Trophoblast cell (in vitro differentiated cells and primary cell): ENCODE results near the gene HRAS.
A peak's percentile ranks its signal among the peaks of the same experiment; 100 is the strongest.

Experiments used
- DNase-seq, 2 donors: peaks; one replicate each; pipeline ENCODE4 v3.0.0-alpha.2; 2016
- H2AFZ ChIP-seq: 2 replicates; pipeline ENCODE4 v1.6.1; 2013; ENCODE audit warnings: low read length, moderate library complexity, mild to moderate bottlenecking; ENCODE audit not compliant: insufficient read depth, poor library complexity
- H2AK5ac ChIP-seq: 2 replicates; pipeline ENCODE4 v1.6.1; 2013; ENCODE audit warnings: mild to moderate bottlenecking, low read length
- H2BK120ac ChIP-seq: 2 replicates; pipeline ENCODE4 v1.6.1; 2013; ENCODE audit warnings: low read length, mild to moderate bottlenecking, moderate library complexity; ENCODE audit not compliant: insufficient read depth, poor library complexity
- H2BK12ac ChIP-seq: 2 replicates; pipeline ENCODE4 v1.6.1; 2013; ENCODE audit warnings: mild to moderate bottlenecking, low read length, moderate library complexity
- H2BK5ac ChIP-seq: 2 replicates; pipeline ENCODE4 v1.6.1; 2013; ENCODE audit warnings: low read length, low read depth, moderate library complexity, mild to moderate bottlenecking; ENCODE audit not compliant: poor library complexity
- H3K14ac ChIP-seq: 2 replicates; pipeline ENCODE4 v1.6.1; 2013; ENCODE audit warnings: mild to moderate bottlenecking, low read length
- H3K18ac ChIP-seq: 2 replicates; pipeline ENCODE4 v1.6.1; 2013; ENCODE audit warnings: mild to moderate bottlenecking, low read length
- H3K23ac ChIP-seq: 2 replicates; pipeline ENCODE4 v1.6.1; 2013; ENCODE audit warnings: low read length
- H3K27ac ChIP-seq: 2 replicates; pipeline ENCODE4 v1.5.1; 2013; ENCODE audit warnings: low read depth, mild to moderate bottlenecking, inconsistent platforms, low read length, moderate library complexity
- H3K27me3 ChIP-seq: 2 replicates; pipeline ENCODE4 v1.6.1; 2013; ENCODE audit warnings: inconsistent platforms, mild to moderate bottlenecking, low read length, moderate library complexity; ENCODE audit not compliant: insufficient read depth
- H3K36me3 ChIP-seq, 2 experiments: 1 replicate in 1 of 2; 2 replicates in 1 of 2; pipeline ENCODE4 v1.6.1; 2013; ENCODE audit warnings: low read length in 2 of 2, mild to moderate bottlenecking in 2 of 2, moderate library complexity in 1 of 2; ENCODE audit not compliant: insufficient read depth in 2 of 2, control insufficient read depth in 1 of 2
- H3K4ac ChIP-seq: 2 replicates; pipeline ENCODE4 v1.6.1; 2013; ENCODE audit warnings: low read depth, mild to moderate bottlenecking, low read length, moderate library complexity
- H3K4me1 ChIP-seq, 2 experiments: 1 replicate in 1 of 2; 2 replicates in 1 of 2; pipeline ENCODE4 v1.6.1; 2013; ENCODE audit warnings: low read length in 2 of 2, mild to moderate bottlenecking in 2 of 2, moderate library complexity in 1 of 2; ENCODE audit not compliant: insufficient read depth in 2 of 2, control insufficient read depth in 1 of 2
- H3K4me2 ChIP-seq: 2 replicates; pipeline ENCODE4 v1.6.1; 2013; ENCODE audit warnings: inconsistent platforms, mild to moderate bottlenecking, low read length, moderate library complexity
- H3K4me3 ChIP-seq: 2 replicates; pipeline ENCODE4 v1.5.1; 2013; ENCODE audit warnings: mild to moderate bottlenecking, low read depth, low read length, inconsistent platforms
- H3K79me1 ChIP-seq: one replicate; pipeline ENCODE4 v1.6.1; 2013; ENCODE audit warnings: low read length
- H3K79me2 ChIP-seq: 2 replicates; pipeline ENCODE4 v1.6.1; 2013; ENCODE audit warnings: low read length, mild to moderate bottlenecking; ENCODE audit not compliant: control insufficient read depth, insufficient read depth, poor library complexity
- H3K9ac ChIP-seq: 2 replicates; pipeline ENCODE4 v1.6.1; 2013; ENCODE audit warnings: mild to moderate bottlenecking, low read length
- H3K9me3 ChIP-seq: 2 replicates; pipeline ENCODE4 v1.6.1; 2013; ENCODE audit warnings: low read depth, mild to moderate bottlenecking, control low read depth, inconsistent platforms, low read length; ENCODE audit not compliant: insufficient read depth
- H4K12ac ChIP-seq: 2 replicates; pipeline ENCODE4 v1.6.1; 2013; ENCODE audit warnings: low read depth, mild to moderate bottlenecking, low read length, moderate library complexity
- H4K8ac ChIP-seq: 2 replicates; pipeline ENCODE4 v1.6.1; 2013; ENCODE audit warnings: low read depth, mild to moderate bottlenecking, low read length, moderate library complexity
- H4K91ac ChIP-seq: one replicate; pipeline ENCODE4 v1.6.1; 2013; ENCODE audit warnings: low read depth, mild to moderate bottlenecking, low read length, moderate library complexity
- WGBS: extraction: QIAGEN DNeasy Blood & Tissue Kit; methylation state at CpG from one replicate; pipeline ENCODE4 v1.1.7; 2013; ENCODE audit warnings: missing lambda C conversion rate; ENCODE audit not compliant: insufficient read length, insufficient coverage; ENCODE audit errors: extremely low coverage; 5-methylcytosine and 5-hydroxymethylcytosine counted together

HRAS gene

DNA sequence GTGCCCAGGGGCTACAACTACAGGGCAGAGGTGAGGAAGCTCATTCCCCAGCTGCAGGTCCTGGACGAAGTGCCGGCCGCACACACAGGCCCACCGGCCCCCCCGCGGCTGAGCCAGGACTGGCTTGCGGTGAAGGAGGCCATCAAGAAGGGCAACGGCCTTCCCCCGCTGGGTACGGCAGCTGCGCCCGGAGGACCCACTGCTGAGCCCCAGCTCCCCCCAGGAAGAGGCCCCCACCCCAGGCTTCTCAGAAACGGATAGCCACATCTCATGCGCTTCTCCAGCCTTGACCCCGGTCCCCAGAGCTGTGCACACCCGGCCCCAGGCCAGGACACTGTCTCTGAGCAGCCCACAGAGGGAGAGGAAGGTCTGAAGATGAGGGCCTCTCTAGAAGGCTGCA is 15.8 kb upstream of the HRAS start:
- Histone ChIP-seq H3K14ac (no peak overlapping the region), H3K4ac (no peak overlapping the region)
- no CpG with 5 or more reads among the region's 16 CpGs for WGBS

DNA sequence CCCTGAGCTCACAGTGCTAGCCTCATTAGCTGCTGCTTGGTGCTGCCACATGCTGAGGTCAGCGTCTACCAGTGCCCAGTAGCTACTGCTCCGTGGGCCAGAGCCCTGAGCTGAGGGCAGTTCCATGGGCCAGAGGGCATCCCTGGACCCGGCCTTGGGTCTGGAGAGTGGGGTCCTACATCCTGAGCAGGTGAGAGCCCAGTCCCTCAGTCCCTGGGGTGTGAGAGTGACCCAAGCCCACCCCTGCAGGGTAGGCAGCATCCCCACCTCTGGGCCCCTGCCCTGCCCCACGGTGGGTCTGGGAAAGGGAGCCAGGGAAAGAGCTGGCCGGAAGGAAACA is 15.3 kb upstream of the HRAS start:
- Histone ChIP-seq H2BK12ac (no peak overlapping the region), H3K4ac (no peak overlapping the region), H3K23ac (no peak overlapping the region), H3K9me3 (no peaks in the 10 kb centered on the region), H2AFZ (no peak overlapping the region), H2BK120ac (no peak overlapping the region), H3K4me3 (no peak overlapping the region), H3K9ac (no peak overlapping the region), H3K14ac (no peak overlapping the region), H2BK5ac (no peak overlapping the region), H3K27me3 (peaks cover 6% of the 10 kb centered on the region), H4K8ac (no peak overlapping the region), H3K4me1 (peaks cover 10 to 11% of the 10 kb centered on the region in 2 experiments), H4K91ac (no peak overlapping the region), H3K4me2 (no peak overlapping the region), H2AK5ac (no peak overlapping the region), H3K36me3 (no peaks in the 10 kb centered on the region), H3K27ac (no peak overlapping the region), H3K18ac (no peak overlapping the region), H3K79me2 (no peaks in the 10 kb centered on the region), H3K79me1 (peaks cover 3% of the 10 kb centered on the region), H4K12ac (no peak overlapping the region)
- DNase-seq = no peak
- WGBS = no CpG with 5 or more reads among the region's 5 CpGs

More for the DNA sequence above, 15.8 kb upstream of the HRAS start:
- Histone ChIP-seq H3K36me3 (no peaks in the 10 kb centered on the region), H3K4me2 (no peak overlapping the region), H2AK5ac (no peak overlapping the region), H4K91ac (no peak overlapping the region), H3K9me3 (no peaks in the 10 kb centered on the region), H3K4me3 (no peak overlapping the region), H4K8ac (no peak overlapping the region), H2BK12ac (no peak overlapping the region), H3K9ac (no peak overlapping the region), H3K79me1 (peaks cover 3% of the 10 kb centered on the region), H3K4me1 (peaks cover 11% of the 10 kb centered on the region in 2 experiments), H2AFZ (no peak overlapping the region), H3K18ac (no peak overlapping the region), H2BK5ac (no peak overlapping the region), H3K27me3 (peaks cover 9% of the 10 kb centered on the region), H4K12ac (no peak overlapping the region), H3K27ac (no peak overlapping the region), H2BK120ac (no peak overlapping the region), H3K79me2 (no peaks in the 10 kb centered on the region), H3K23ac (no peak overlapping the region)
- DNase-seq = no peak

DNA sequence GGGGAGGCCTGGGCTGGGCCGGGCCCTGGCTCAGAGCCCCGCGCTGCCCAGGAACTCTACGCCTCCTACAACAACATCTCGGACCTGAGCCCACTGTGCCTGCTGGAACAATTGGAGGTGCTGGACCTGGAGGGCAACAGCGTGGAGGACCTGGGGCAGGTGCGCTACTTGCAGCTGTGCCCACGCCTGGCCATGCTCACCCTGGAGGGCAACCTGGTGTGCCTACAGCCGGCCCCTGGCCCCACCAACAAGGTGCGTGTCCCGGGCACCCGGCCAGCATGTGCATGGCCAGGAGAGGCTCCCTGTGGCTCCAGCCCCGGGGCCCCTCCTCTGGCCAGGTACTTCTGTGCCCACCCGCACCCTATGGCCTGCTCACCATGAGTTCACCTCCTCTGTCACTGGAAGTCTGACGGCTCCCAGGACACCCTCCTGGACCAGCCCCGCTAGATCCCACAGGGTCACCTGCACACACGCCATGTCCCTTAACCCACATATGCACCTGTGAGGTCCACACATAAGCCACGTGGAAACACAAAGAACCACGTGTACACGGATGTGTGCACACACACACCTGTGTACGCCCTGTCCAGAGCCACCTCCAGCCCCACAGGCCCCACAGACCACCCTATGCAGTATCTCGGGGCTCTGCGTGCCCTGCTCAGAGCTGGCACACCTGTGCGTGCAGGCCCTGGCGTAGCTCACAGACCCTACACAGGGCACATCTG is 14.8 kb upstream of the HRAS start:
- Histone ChIP-seq H3K79me1 (peaks cover under 1% of the 10 kb centered on the region), H3K9ac (no peak overlapping the region), H4K12ac (no peak overlapping the region), H2AFZ (no peak overlapping the region), H3K23ac (no peak overlapping the region), H3K4ac (no peak overlapping the region), H4K8ac (no peak overlapping the region), H4K91ac (no peak overlapping the region), H3K36me3 (no peaks in the 10 kb centered on the region), H2BK5ac (no peak overlapping the region), H2BK120ac (no peak overlapping the region), H3K79me2 (no peaks in the 10 kb centered on the region), H3K4me1 (peaks cover 9 to 11% of the 10 kb centered on the region in 2 experiments), H3K4me3 (no peak overlapping the region), H2BK12ac (no peak overlapping the region), H3K27me3 (peaks cover under 1% of the 10 kb centered on the region), H2AK5ac (no peak overlapping the region), H3K9me3 (no peaks in the 10 kb centered on the region), H3K27ac (no peak overlapping the region), H3K14ac (no peak overlapping the region), H3K4me2 (no peak overlapping the region), H3K18ac (no peak overlapping the region)
- WGBS = no CpG with 5 or more reads among the region's 25 CpGs
- DNase-seq = no peak

DNA sequence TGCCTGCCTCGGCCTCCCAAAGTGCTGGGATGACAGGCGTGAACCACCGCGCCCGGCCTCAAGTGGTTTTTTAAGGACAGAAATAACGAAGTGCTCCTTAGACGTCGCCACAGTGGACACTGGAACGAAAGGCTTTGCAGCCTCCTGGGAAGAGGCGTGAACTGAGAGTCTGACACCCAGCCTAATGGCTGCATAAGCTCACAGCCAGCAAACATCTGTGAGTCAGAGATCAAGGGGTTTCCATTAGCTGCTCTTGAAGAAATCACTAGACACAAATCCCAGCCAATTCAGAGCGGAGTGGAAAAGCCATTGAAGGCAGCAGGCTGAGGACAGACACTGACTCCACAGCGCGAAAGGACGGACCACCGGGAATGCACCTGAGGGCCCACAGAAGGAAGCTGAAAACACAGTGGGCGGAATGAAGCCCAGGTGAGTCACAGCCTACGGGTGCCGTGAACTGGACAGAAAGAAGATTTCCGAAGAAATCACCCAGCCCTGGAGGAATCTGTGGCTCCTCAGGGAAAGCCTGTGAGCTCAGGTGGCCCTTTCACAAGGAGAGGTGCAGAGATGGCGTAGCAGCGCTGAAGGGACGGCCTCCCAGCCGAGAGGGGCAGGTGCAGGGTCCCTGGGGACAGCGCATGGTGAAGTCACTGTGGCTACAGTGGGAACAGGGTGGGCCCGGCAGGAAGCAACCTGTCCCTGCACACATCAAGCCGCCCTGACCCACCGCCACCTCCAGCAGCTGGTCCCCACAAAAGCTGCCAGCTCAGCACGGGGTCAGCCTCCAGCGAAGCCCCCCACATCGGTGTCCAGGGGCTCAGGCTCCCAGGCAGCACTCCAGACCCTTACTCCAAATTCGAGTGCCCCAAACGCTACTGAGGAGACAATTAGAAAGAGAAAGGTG is 13.6 kb upstream of the HRAS start:
- Histone ChIP-seq H3K36me3 (no peaks in the 10 kb centered on the region), H3K79me2 (no peaks in the 10 kb centered on the region), H2AK5ac (no peak overlapping the region), H3K23ac (no peak overlapping the region), H4K8ac (no peak overlapping the region), H3K14ac (no peak overlapping the region), H3K27me3 (no peaks in the 10 kb centered on the region), H3K4me1 (peaks cover 7 to 8% of the 10 kb centered on the region in 2 experiments), H3K4me2 (no peak overlapping the region), H4K91ac (no peak overlapping the region), H4K12ac (no peak overlapping the region), H3K4me3 (no peak overlapping the region), H2BK12ac (no peak overlapping the region), H3K4ac (no peak overlapping the region), H2AFZ (no peak overlapping the region), H2BK120ac (no peak overlapping the region), H3K9me3 (no peaks in the 10 kb centered on the region), H3K9ac (no peak overlapping the region), H3K79me1 (no peaks in the 10 kb centered on the region), H3K18ac (no peak overlapping the region), H3K27ac (no peak overlapping the region), H2BK5ac (no peak overlapping the region)
- no CpG with 5 or more reads among the region's 32 CpGs for WGBS
- DNase-seq = peak; percentile 65 to 70
